Adrenal gland (tissue), 12 donors: Measurements from ENCODE around the gene KCNJ4. TPM values are rescaled to one million over a fixed set of nuclear protein-coding genes. Genes with fewer than 3 reads are reported as not detected.
A peak's percentile ranks its signal among the peaks of the same experiment; 100 is the strongest.

Experiments used
- DNase-seq, 7 donors: peaks; one replicate each; pipeline ENCODE4 v3.0.0-alpha.2; 2019 to 2020
- H3K27ac ChIP-seq, 5 donors: fragments of 200-600 bp; sonication (generic) in 4 of 5; 1 replicate in 3 of 5; 2 replicates in 2 of 5; pipeline versions ENCODE4 v1.5.1 to v1.8.0; 2016 to 2020; ENCODE audit warnings: mild to moderate bottlenecking in 1 of 5
- H3K27me3 ChIP-seq: fragments of 200-600 bp; 2 replicates; pipeline ENCODE4 v1.8.0; 2021
- H3K36me3 ChIP-seq, 2 donors: fragments of 200-600 bp; replicated peaks in 1 of 2; 1 replicate in 1 of 2; 2 replicates in 1 of 2; pipeline versions ENCODE4 v1.5.1 to v1.8.0; 2018 to 2022
- H3K4me1 ChIP-seq, 2 donors: fragments of 200-600 bp; replicated peaks in 1 of 2; 1 replicate in 1 of 2; 2 replicates in 1 of 2; pipeline versions ENCODE4 v1.5.1 to v1.8.0; 2018 to 2021
- H3K4me3 ChIP-seq, 4 donors: fragments of 200-600 bp; sonication (generic) in 3 of 4; one replicate each; pipeline ENCODE4 v1.5.1; 2016 to 2018
- H3K9me3 ChIP-seq, 3 donors: fragments of 200-600 bp; sonication (generic) in 1 of 3; replicated peaks in 1 of 3; 1 replicate in 2 of 3; 2 replicates in 1 of 3; pipeline versions ENCODE4 v1.5.1 to v1.8.0; 2016 to 2021
- POLR2A ChIP-seq, 2 donors: fragments of 450-650 bp; IDR thresholded peaks; one replicate each; pipeline ENCODE4 v1.6.1; 2017; ENCODE audit warnings: antibody characterized with exemption in 2 of 2, mild to moderate bottlenecking in 2 of 2, moderate library complexity in 1 of 2
- WGBS, 4 donors: extraction: QIAGEN DNeasy Blood & Tissue Kit in 2 of 4; methylation state at CpG; one replicate each; pipeline versions ENCODE4 v1.1.5 to v1.1.7; 2013 to 2017; 5-methylcytosine and 5-hydroxymethylcytosine counted together
- intact Hi-C, 2 donors: fragments of 100-400 bp; cut with DNase I; formaldehyde crosslinking; loops; one replicate each; pipeline versions ENCODE4 v1.14.1 to v1.15.0; 2022 to 2023
- polyA plus RNA-seq, 3 donors: library from polyadenylated mRNA; stranded (reverse); fragments of 200-250 nt in 2 of 3; fragments of 350-450 nt in 1 of 3; fragmentation: Illumina TruSeq in 1 of 3; extraction: RNeasy Lipid Tissue Mini Kit (QIAGEN cat#74804) in 1 of 3; gene quantifications; one replicate each; pipeline ENCODE4 v1.2.3, GENCODE V29; 2013 to 2014
- total RNA-seq, 9 donors: library from RNA; depleted of rRNA in 4 of 9; stranded (reverse); fragments of >200 nt in 4 of 9; fragments of 120-200 nt in 1 of 9; fragmentation: NEBNext Ultra II Directional in 1 of 9; extraction: Animal tissue kit (Norgen Biotek cat#: 25700) in 1 of 9; gene quantifications; one replicate each; pipeline versions ENCODE4 v1.1.0 to v1.2.4, GENCODE V29; 2013 to 2023
- TF ChIP-seq, protein P1 (sequence below), 6 experiments: fragments of 450-650 bp in 4 of 6; fragments of 200-600 bp in 2 of 6; sonication (generic) in 1 of 6; IDR thresholded peaks; 1 replicate in 5 of 6; 2 replicates in 1 of 6; pipeline versions ENCODE4 v1.5.1 to v1.8.0; 2016 to 2021; ENCODE audit warnings: antibody characterized with exemption in 6 of 6, mild to moderate bottlenecking in 2 of 6, moderate library complexity in 1 of 6
- donor health status: healthy with polysubstance abuse.
- donor health status: Bipolar disorder and iron deficiency.
- donor health status: DM: yes; HTN: yes; CAD: no.
- donor health status: DM: no; HTN: no; CAD: no.
- donor health status: DM: no; HTN: no; CAD: no.
- donor health status: DM: yes; HTN: yes; CAD: no.

Gene KCNJ4
- total and polyA plus RNA-seq, 12 donors = 0.07 to 0.56 (median 0.28) TPM; not detected in 5

DNA sequence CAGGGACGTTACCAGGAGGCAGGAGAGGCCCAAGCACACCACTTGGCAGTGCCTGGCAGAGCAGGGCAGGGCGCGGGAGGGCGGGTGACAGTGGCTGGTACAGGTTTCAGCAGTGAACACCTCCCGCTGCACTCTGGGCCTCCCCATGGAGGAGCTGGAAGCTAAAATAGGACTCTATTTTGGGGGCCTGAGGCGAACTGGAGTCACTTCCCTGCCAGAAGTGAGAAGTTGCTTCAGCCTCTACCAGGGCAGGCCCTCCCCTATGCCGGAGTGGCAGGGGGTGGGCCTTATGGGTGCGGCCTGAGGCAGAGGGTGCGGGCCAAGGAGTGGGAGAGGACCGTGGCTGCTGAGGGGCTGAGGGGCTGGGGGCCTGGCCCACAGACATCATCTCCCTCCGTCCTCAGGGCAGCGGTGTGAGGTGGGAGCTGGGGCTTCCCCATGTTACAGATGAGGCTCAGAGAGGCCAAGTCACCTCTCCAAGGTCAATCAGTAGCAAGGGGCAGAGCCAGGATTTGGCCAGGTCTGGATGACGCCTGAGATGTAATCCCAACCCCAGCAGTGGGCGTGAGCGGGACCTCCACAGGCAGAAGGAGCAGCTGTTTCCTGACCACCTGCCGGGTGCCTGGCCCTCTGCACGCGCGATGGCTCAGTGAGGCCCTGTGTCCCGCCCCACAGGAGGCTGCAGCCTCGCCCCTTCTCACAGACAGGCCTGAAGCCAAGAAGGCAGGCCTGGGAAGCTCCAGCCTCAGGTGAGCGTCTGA lies 39.3 kb downstream of the KCNJ4 start:
- intact Hi-C loops = no loop called here
- TF ChIP-seq, protein P1, sequence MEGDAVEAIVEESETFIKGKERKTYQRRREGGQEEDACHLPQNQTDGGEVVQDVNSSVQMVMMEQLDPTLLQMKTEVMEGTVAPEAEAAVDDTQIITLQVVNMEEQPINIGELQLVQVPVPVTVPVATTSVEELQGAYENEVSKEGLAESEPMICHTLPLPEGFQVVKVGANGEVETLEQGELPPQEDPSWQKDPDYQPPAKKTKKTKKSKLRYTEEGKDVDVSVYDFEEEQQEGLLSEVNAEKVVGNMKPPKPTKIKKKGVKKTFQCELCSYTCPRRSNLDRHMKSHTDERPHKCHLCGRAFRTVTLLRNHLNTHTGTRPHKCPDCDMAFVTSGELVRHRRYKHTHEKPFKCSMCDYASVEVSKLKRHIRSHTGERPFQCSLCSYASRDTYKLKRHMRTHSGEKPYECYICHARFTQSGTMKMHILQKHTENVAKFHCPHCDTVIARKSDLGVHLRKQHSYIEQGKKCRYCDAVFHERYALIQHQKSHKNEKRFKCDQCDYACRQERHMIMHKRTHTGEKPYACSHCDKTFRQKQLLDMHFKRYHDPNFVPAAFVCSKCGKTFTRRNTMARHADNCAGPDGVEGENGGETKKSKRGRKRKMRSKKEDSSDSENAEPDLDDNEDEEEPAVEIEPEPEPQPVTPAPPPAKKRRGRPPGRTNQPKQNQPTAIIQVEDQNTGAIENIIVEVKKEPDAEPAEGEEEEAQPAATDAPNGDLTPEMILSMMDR (IDR thresholded peaks at IDR 0.05) = no peak
- no peak for TF ChIP-seq POLR2A (IDR thresholded peaks at IDR 0.05)
- Histone ChIP-seq H3K9me3 (no peaks in the 10 kb centered on the region), H3K36me3 (no peaks in the 10 kb centered on the region), H3K4me1 (peaks cover 4 to 8% of the 10 kb centered on the region in 2 donors), H3K27me3 (no peaks in the 10 kb centered on the region), H3K27ac (no peak overlapping the region), H3K4me3 (no peak overlapping the region)
- 81 to 86% (median 85%) methylated on average over 12 to 22 of the region's 22 CpGs for WGBS, 4 donors
- peak in 4 of 7 donors; percentile 13 to 28 (median 15) for DNase-seq

GRCh38 chr22:38415046-38415445 lies 40.0 kb downstream of the KCNJ4 start:
- Histone ChIP-seq H3K4me1 (peaks cover 4 to 8% of the 10 kb centered on the region in 2 donors), H3K4me3 (no peak overlapping the region), H3K27me3 (no peaks in the 10 kb centered on the region), H3K9me3 (no peaks in the 10 kb centered on the region), H3K36me3 (no peaks in the 10 kb centered on the region), H3K27ac (no peak overlapping the region)
- intact Hi-C loops = no loop called here
- DNase-seq = peak in 4 of 7 donors; percentile 3 to 29 (median 11)
- 83 to 87% (median 86%) methylated on average over 10 to 12 of the region's 12 CpGs for WGBS, 4 donors
- no peak for TF ChIP-seq POLR2A (IDR thresholded peaks at IDR 0.05)
- TF ChIP-seq, protein P1 (IDR thresholded peaks at IDR 0.05) = no peak

- DNase-seq = peak in 3 of 7 donors; percentile 6 to 37 (median 19)
- Histone ChIP-seq H3K27me3 (no peaks in the 10 kb centered on the region), H3K27ac (no peak overlapping the region), H3K9me3 (no peaks in the 10 kb centered on the region), H3K4me1 (peaks cover 4 to 8% of the 10 kb centered on the region in 2 donors), H3K36me3 (no peaks in the 10 kb centered on the region), H3K4me3 (no peak overlapping the region)
- 91 to 99% (median 98%) methylated on average over 7 of the region's 7 CpGs for WGBS, 4 donors
- TF ChIP-seq, protein P1 (IDR thresholded peaks at IDR 0.05) = no peak
- TF ChIP-seq POLR2A (IDR thresholded peaks at IDR 0.05) = no peak
- intact Hi-C loops = no loop called here
Observed at GRCh38 chr22:38414009-38414395, 41.0 kb downstream of the KCNJ4 start.

- TF ChIP-seq, protein P1 (IDR thresholded peaks at IDR 0.05) = peak in 1 of 6 experiments; percentile 4
- TF ChIP-seq POLR2A (IDR thresholded peaks at IDR 0.05) = no peak
- Histone ChIP-seq H3K27ac (no peak overlapping the region), H3K4me1 (peaks cover 4 to 8% of the 10 kb centered on the region in 2 donors), H3K27me3 (no peaks in the 10 kb centered on the region), H3K36me3 (no peaks in the 10 kb centered on the region), H3K9me3 (no peaks in the 10 kb centered on the region), H3K4me3 (peak overlapping the region in 1 of 4 donors; percentile 36)
- 34 to 57% (median 39%) methylated on average over 8 to 20 of the region's 20 CpGs for WGBS, 4 donors
- peak in 5 of 7 donors; percentile 5 to 54 (median 35) for DNase-seq
- intact Hi-C loops = no loop called here
Observed at GRCh38 chr22:38413085-38414008, 41.7 kb downstream of the KCNJ4 start.
